Lower leg skin (tissue), 4 donors: ENCODE measurements around the gene CCSER2. TPM values are rescaled to one million over a fixed set of nuclear protein-coding genes. Genes with fewer than 3 reads are reported as not detected.
A peak's percentile ranks its signal among the peaks of the same experiment; 100 is the strongest.
"Not testable (repeated sequence)": the region's sequence is repeated elsewhere in the genome, so short reads cannot be mapped to it uniquely, and the experiment has no call there.

ENCODE experiments used
- DNase-seq, 2 donors: peaks; one replicate each; pipeline ENCODE4 v3.0.0-alpha.2; 2019; ENCODE audit warnings: low spot score in 2 of 2
- H3K4me3 ChIP-seq: fragments of 200-600 bp; sonication (generic); 2 replicates; pipeline ENCODE4 v1.5.1; 2017; ENCODE audit warnings: mild to moderate bottlenecking, low read depth; ENCODE audit not compliant: poor library complexity, severe bottlenecking
- CTCF ChIP-seq, 3 donors: fragments of 450-650 bp; IDR thresholded peaks; one replicate each; pipeline ENCODE4 v1.5.1; 2016; ENCODE audit warnings: antibody characterized with exemption in 3 of 3, mild to moderate bottlenecking in 3 of 3, moderate library complexity in 2 of 3
- POLR2A ChIP-seq, 2 donors: fragments of 450-650 bp; IDR thresholded peaks; one replicate each; pipeline ENCODE4 v1.6.1; 2016 to 2017; ENCODE audit warnings: antibody characterized with exemption in 2 of 2, mild to moderate bottlenecking in 1 of 2, moderate library complexity in 1 of 2
- WGBS, 2 donors: methylation state at CpG; one replicate each; pipeline ENCODE4 v1.1.5; 2018; 5-methylcytosine and 5-hydroxymethylcytosine counted together
- intact Hi-C: fragments of 100-400 bp; cut with DNase I; formaldehyde crosslinking; loops from one replicate; pipeline ENCODE4 v1.15.0; 2023; ENCODE audit warnings: low total_unique reads
- total RNA-seq, 4 donors: library from RNA; depleted of rRNA; stranded (reverse); fragments of >200 nt; gene quantifications; one replicate each; pipeline ENCODE4 v1.1.0, GENCODE V29; 2016

CCSER2 gene
- 10 to 100 TPM; 33.3 to 69.5 (median 47.7) TPM for total RNA-seq

GRCh38 chr10:84328418-84329195, at the start of gene CCSER2:
Gene CCSER2 (plus strand): TSS chr10:84328589. CDS start chr10:84371053, 42,464 bp downstream.
- TF ChIP-seq POLR2A (IDR thresholded peaks at IDR 0.05) (peak in 1 of 2 donors; percentile 25), CTCF (IDR thresholded peaks at IDR 0.05) (no peak)
- intact Hi-C loops, result no loop called here
- 0 to 1% methylated on average over 18 to 26 of the region's 104 CpGs for WGBS, 2 donors
- H3K4me3 ChIP-seq, result peak within 1 kb of the TSS; percentile 97
- DNase-seq, result peak; percentile 94 to 99

GRCh38 chr10:84279876-84280475, 48.4 kb upstream of the CCSER2 start:
- H3K4me3 ChIP-seq, intact Hi-C loops, DNase-seq: not testable (repeated sequence)
- WGBS, 2 donors, result 79 to 83% methylated on average over 27 to 30 of the region's 31 CpGs

GRCh38 chr10:84286695-84287094, 41.7 kb upstream of the CCSER2 start:
- H3K4me3 ChIP-seq, result no peak overlapping the region
- intact Hi-C loops, result loop anchor here (5.0 kb wide), 1 partner anchor 1166 kb away; no protein-coding TSS in a partner anchor
- DNase-seq, result no peak
- TF ChIP-seq CTCF (IDR thresholded peaks at IDR 0.05) (no peak), POLR2A (IDR thresholded peaks at IDR 0.05) (no peak)

- TF ChIP-seq CTCF (IDR thresholded peaks at IDR 0.05), result no peak
- no peak for TF ChIP-seq POLR2A (IDR thresholded peaks at IDR 0.05)
- no peak for DNase-seq
- no peak overlapping the region for H3K4me3 ChIP-seq
- intact Hi-C loops, result loop anchor here (5.0 kb wide), 1 partner anchor 1164 kb away; no protein-coding TSS in a partner anchor
- WGBS, 2 donors, result 89 to 91% methylated on average over 1 of the region's 1 CpG
Observed at GRCh38 chr10:84288151-84288550, 40.2 kb upstream of the CCSER2 start.

GRCh38 chr10:84289521-84290200, 38.7 kb upstream of the CCSER2 start:
- intact Hi-C loops, result loop anchor here (5.0 kb wide), 1 partner anchor 1163 kb away; no protein-coding TSS in a partner anchor
- H3K4me3 ChIP-seq, result no peak overlapping the region
- no peak for DNase-seq
- TF ChIP-seq POLR2A (IDR thresholded peaks at IDR 0.05) (no peak), CTCF (IDR thresholded peaks at IDR 0.05) (no peak)
- WGBS, 2 donors, result 75 to 83% methylated on average over 1 of the region's 1 CpG

- DNase-seq, result no peak
- WGBS, 2 donors, result 73 to 78% methylated on average over 3 of the region's 3 CpGs
- TF ChIP-seq CTCF (IDR thresholded peaks at IDR 0.05) (no peak), POLR2A (IDR thresholded peaks at IDR 0.05) (no peak)
- H3K4me3 ChIP-seq, result no peak overlapping the region
- intact Hi-C loops, result no loop called here
Observed at GRCh38 chr10:84290235-84290634, 38.2 kb upstream of the CCSER2 start.
